GM12891 (cell line): ENCODE measurements around the gene TGFBR2.

ENCODE experiments used
- PAX5 ChIP-seq: IDR thresholded peaks from 2 replicates; pipeline ENCODE4 v1.6.1; 2011; ENCODE audit warnings: low read length, moderate library complexity, mild to moderate bottlenecking; ENCODE audit not compliant: insufficient read depth, severe bottlenecking
- POLR2A ChIP-seq: IDR thresholded peaks from 2 replicates; pipeline ENCODE4 v1.6.1; 2011; ENCODE audit warnings: low read depth, low read length, control low read depth
- POLR2AphosphoS5 ChIP-seq: IDR thresholded peaks from 2 replicates; pipeline ENCODE4 v1.6.1; 2011; ENCODE audit warnings: low read depth, low read length, control low read depth

DNA sequence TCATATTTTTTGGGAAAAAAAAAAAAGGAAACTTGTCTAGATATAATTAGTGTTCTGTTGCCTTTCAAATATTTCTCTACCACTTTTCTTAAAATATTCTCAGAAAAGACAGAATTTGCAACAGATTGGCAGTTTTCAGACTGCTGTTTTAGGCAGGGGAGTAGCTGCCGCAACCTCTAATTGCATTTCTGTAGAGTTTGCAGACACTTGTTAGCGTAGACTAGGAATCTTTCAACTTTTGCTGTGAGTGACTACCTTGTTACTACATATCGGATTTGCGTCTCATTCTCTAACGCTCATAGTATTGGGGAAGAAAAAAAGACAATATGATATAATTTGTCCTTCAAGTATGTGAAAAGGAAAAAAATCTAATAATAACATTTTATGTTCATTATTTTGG, 10.7 kb downstream of the TGFBR2 start:
- TF ChIP-seq POLR2A (no peak), POLR2AphosphoS5 (no peak), PAX5 (no peak)
